Duodenal mucosa (tissue), 2 donors: ENCODE results near the gene CNTN2.

ENCODE experiments used
- H3K27ac ChIP-seq: one replicate; pipeline ENCODE4 v1.7.0; 2013; ENCODE audit warnings: low read depth, low read length
- H3K27me3 ChIP-seq, 2 donors: one replicate each; pipeline ENCODE4 v1.7.0; 2013; ENCODE audit warnings: low read length in 2 of 2, control low read depth in 1 of 2; ENCODE audit not compliant: insufficient read depth in 2 of 2, control insufficient read depth in 1 of 2
- H3K36me3 ChIP-seq, 2 donors: one replicate each; pipeline ENCODE4 v1.7.0; 2013; ENCODE audit warnings: low read length in 2 of 2, control low read depth in 1 of 2; ENCODE audit not compliant: insufficient read depth in 2 of 2, control insufficient read depth in 1 of 2
- H3K4me1 ChIP-seq, 2 donors: one replicate each; pipeline ENCODE4 v1.7.0; 2013; ENCODE audit warnings: low read length in 2 of 2, control low read depth in 1 of 2; ENCODE audit not compliant: insufficient read depth in 2 of 2, control insufficient read depth in 1 of 2
- H3K4me3 ChIP-seq, 2 donors: one replicate each; pipeline ENCODE4 v1.7.0; 2013; ENCODE audit warnings: low read length in 2 of 2, low read depth in 1 of 2
- H3K9ac ChIP-seq, 2 donors: one replicate each; pipeline ENCODE4 v1.7.0; 2013; ENCODE audit warnings: low read length in 2 of 2, low read depth in 1 of 2
- H3K9me3 ChIP-seq, 2 donors: one replicate each; pipeline ENCODE4 v1.7.0; 2013; ENCODE audit warnings: low read length in 2 of 2, control low read depth in 1 of 2; ENCODE audit not compliant: control insufficient read depth in 1 of 2

CNTN2 gene

GRCh38 chr1:205020466-205020865 is 22.5 kb upstream of the CNTN2 start:
- Histone ChIP-seq H3K9me3 (no peaks in the 10 kb centered on the region), H3K9ac (no peak overlapping the region), H3K36me3 (no peaks in the 10 kb centered on the region), H3K27me3 (peaks cover 4% of the 10 kb centered on the region in 2 donors), H3K27ac (no peak overlapping the region), H3K4me3 (no peak overlapping the region), H3K4me1 (no peaks in the 10 kb centered on the region)

- H3K36me3 ChIP-seq = no peaks in the 10 kb centered on the region
- peaks cover 0 to 4% of the 10 kb centered on the region in 2 donors for H3K27me3 ChIP-seq
- no peak overlapping the region for H3K9ac ChIP-seq
- no peak overlapping the region for H3K4me3 ChIP-seq
- no peaks in the 10 kb centered on the region for H3K9me3 ChIP-seq
- H3K27ac ChIP-seq = no peak overlapping the region
- no peaks in the 10 kb centered on the region for H3K4me1 ChIP-seq
These were observed 18.3 kb upstream of the CNTN2 start for GRCh38 chr1:205024679-205025078.

GRCh38 chr1:205025239-205025638 is 17.8 kb upstream of the CNTN2 start:
- Histone ChIP-seq H3K4me1 (no peaks in the 10 kb centered on the region), H3K9ac (no peak overlapping the region), H3K4me3 (no peak overlapping the region), H3K36me3 (no peaks in the 10 kb centered on the region), H3K9me3 (no peaks in the 10 kb centered on the region), H3K27ac (no peak overlapping the region), H3K27me3 (peaks cover 0 to 2% of the 10 kb centered on the region in 2 donors)

GRCh38 chr1:205026181-205026580 is 16.8 kb upstream of the CNTN2 start:
- Histone ChIP-seq H3K4me1 (no peaks in the 10 kb centered on the region), H3K4me3 (no peak overlapping the region), H3K9ac (no peak overlapping the region), H3K27ac (no peak overlapping the region), H3K27me3 (no peaks in the 10 kb centered on the region), H3K9me3 (no peaks in the 10 kb centered on the region), H3K36me3 (no peaks in the 10 kb centered on the region)

GRCh38 chr1:205028390-205028789 is 14.6 kb upstream of the CNTN2 start:
- H3K9me3 ChIP-seq = no peaks in the 10 kb centered on the region
- no peaks in the 10 kb centered on the region for H3K4me1 ChIP-seq
- H3K4me3 ChIP-seq = no peak overlapping the region
- H3K9ac ChIP-seq = no peak overlapping the region
- H3K36me3 ChIP-seq = no peaks in the 10 kb centered on the region
- H3K27me3 ChIP-seq = no peaks in the 10 kb centered on the region
- no peak overlapping the region for H3K27ac ChIP-seq

- no peaks in the 10 kb centered on the region for H3K4me1 ChIP-seq
- no peaks in the 10 kb centered on the region for H3K36me3 ChIP-seq
- no peak overlapping the region for H3K4me3 ChIP-seq
- no peak overlapping the region for H3K27ac ChIP-seq
- H3K9me3 ChIP-seq = no peaks in the 10 kb centered on the region
- H3K27me3 ChIP-seq = no peaks in the 10 kb centered on the region
- no peak overlapping the region for H3K9ac ChIP-seq
These were observed 14.1 kb upstream of the CNTN2 start for GRCh38 chr1:205028924-205029323.

- Histone ChIP-seq H3K4me1 (no peaks in the 10 kb centered on the region), H3K36me3 (no peaks in the 10 kb centered on the region), H3K4me3 (no peak overlapping the region), H3K27ac (no peak overlapping the region), H3K9ac (no peak overlapping the region), H3K9me3 (no peaks in the 10 kb centered on the region), H3K27me3 (no peaks in the 10 kb centered on the region)
These were observed 12.8 kb upstream of the CNTN2 start for GRCh38 chr1:205030241-205030640.

- Histone ChIP-seq H3K27ac (no peak overlapping the region), H3K4me1 (no peaks in the 10 kb centered on the region), H3K36me3 (no peaks in the 10 kb centered on the region), H3K27me3 (no peaks in the 10 kb centered on the region), H3K4me3 (no peak overlapping the region), H3K9ac (no peak overlapping the region), H3K9me3 (no peaks in the 10 kb centered on the region)
These were observed 12.1 kb upstream of the CNTN2 start for GRCh38 chr1:205030896-205031295.

- Histone ChIP-seq H3K36me3 (no peaks in the 10 kb centered on the region), H3K4me3 (no peak overlapping the region), H3K9ac (no peak overlapping the region), H3K4me1 (no peaks in the 10 kb centered on the region), H3K27me3 (no peaks in the 10 kb centered on the region), H3K9me3 (no peaks in the 10 kb centered on the region), H3K27ac (no peak overlapping the region)
These were observed 10.5 kb upstream of the CNTN2 start for GRCh38 chr1:205032508-205032907.

GRCh38 chr1:205037539-205037938 is 5.5 kb upstream of the CNTN2 start:
- Histone ChIP-seq H3K9me3 (no peaks in the 10 kb centered on the region), H3K27ac (no peak overlapping the region), H3K4me1 (no peaks in the 10 kb centered on the region), H3K36me3 (no peaks in the 10 kb centered on the region), H3K27me3 (peaks cover 14 to 16% of the 10 kb centered on the region in 2 donors), H3K9ac (no peak overlapping the region), H3K4me3 (no peak overlapping the region)

- Histone ChIP-seq H3K4me3 (no peak overlapping the region), H3K27ac (no peak overlapping the region), H3K9ac (no peak overlapping the region), H3K4me1 (no peaks in the 10 kb centered on the region), H3K27me3 (peaks cover 14 to 17% of the 10 kb centered on the region in 2 donors), H3K36me3 (no peaks in the 10 kb centered on the region), H3K9me3 (no peaks in the 10 kb centered on the region)
These were observed 4.8 kb upstream of the CNTN2 start for GRCh38 chr1:205038132-205038786.
